WTC11 (cell line): Measurements from ENCODE around the gene MT1M. TPM values are rescaled to one million over a fixed set of nuclear protein-coding genes. Genes with fewer than 3 reads are reported as not detected.
"Not testable (repeated sequence)": the region's sequence is repeated elsewhere in the genome, so short reads cannot be mapped to it uniquely, and the experiment has no call there.

Source experiments
- ATAC-seq: fragments of 200-7000 bp; cut with Tn5 transposase; 2 replicates; pipeline ENCODE4 v1.10.0; 2021; ENCODE audit warnings: mild to moderate bottlenecking, moderate library complexity
- CTCF ChIA-PET: fragments of 300-600 bp; sonication (Branson Sonifier 250); formaldehyde crosslinking; loops from one replicate; lab custom pipeline; 2021; ENCODE audit warnings: antibody characterized with exemption; lab: Charles Lee
- POLR2A ChIA-PET: fragments of 350-600 bp; sonication (Branson Sonifier 250); formaldehyde crosslinking; loops from one replicate; lab custom pipeline; 2021; ENCODE audit warnings: antibody characterized with exemption; lab: Charles Lee
- DNase-seq: peaks from one replicate; pipeline ENCODE4 v3.0.0; 2021; ENCODE audit warnings: low spot score
- H3K27ac Mint-ChIP-seq: 2 replicates; pipeline ENCODE4 v1.8.0; 2021; ENCODE audit warnings: mixed read lengths
- H3K27me3 Mint-ChIP-seq: 2 replicates; pipeline ENCODE4 v1.8.0; 2021; ENCODE audit warnings: low read depth, mild to moderate bottlenecking, moderate library complexity, mixed read lengths
- H3K36me3 Mint-ChIP-seq: 2 replicates; pipeline ENCODE4 v1.8.0; 2021; ENCODE audit warnings: mixed read lengths
- H3K4me1 Mint-ChIP-seq: 2 replicates; pipeline ENCODE4 v1.8.0; 2022; ENCODE audit warnings: mixed read lengths
- H3K4me3 Mint-ChIP-seq: 2 replicates; pipeline ENCODE4 v1.8.0; 2021; ENCODE audit warnings: mild to moderate bottlenecking, moderate library complexity, mixed read lengths
- H3K9me3 Mint-ChIP-seq: 2 replicates; pipeline ENCODE4 v1.8.0; 2021; ENCODE audit warnings: mixed read lengths
- AR ChIP-seq: fragments of 250-450 bp; sonication (Bioruptor Pico); IDR thresholded peaks from 2 replicates; pipeline ENCODE4 v1.9.0; 2021; ENCODE audit warnings: mild to moderate bottlenecking
- CDX4 ChIP-seq: fragments of 250-450 bp; sonication (Bioruptor Pico); IDR thresholded peaks from 2 replicates; pipeline ENCODE4 v1.9.0; 2021; ENCODE audit warnings: moderate library complexity, mild to moderate bottlenecking, inconsistent platforms, borderline replicate concordance
- CREM ChIP-seq: sonication (generic); formaldehyde crosslinking; IDR thresholded peaks from 2 replicates; pipeline ENCODE4 v1.8.1; 2022; ENCODE audit warnings: mild to moderate bottlenecking, missing genetic modification reagents, moderate library complexity
- E2F5 ChIP-seq: sonication (generic); formaldehyde crosslinking; IDR thresholded peaks from 2 replicates; pipeline ENCODE4 v1.8.1; 2022; ENCODE audit warnings: mild to moderate bottlenecking, moderate library complexity, missing genetic modification reagents
- ELF4 ChIP-seq: sonication (generic); formaldehyde crosslinking; IDR thresholded peaks from 2 replicates; pipeline ENCODE4 v1.8.1; 2022; ENCODE audit warnings: low read depth, mild to moderate bottlenecking, moderate library complexity, missing genetic modification reagents
- ESRRA ChIP-seq: sonication (generic); formaldehyde crosslinking; IDR thresholded peaks from 2 replicates; pipeline ENCODE4 v1.8.1; 2022; ENCODE audit warnings: mild to moderate bottlenecking, missing genetic modification reagents, borderline replicate concordance
- ETV6 ChIP-seq: sonication (generic); formaldehyde crosslinking; IDR thresholded peaks from 2 replicates; pipeline ENCODE4 v1.8.1; 2022; ENCODE audit warnings: mild to moderate bottlenecking, missing genetic modification reagents
- FOXK1 ChIP-seq: sonication (generic); formaldehyde crosslinking; IDR thresholded peaks from 2 replicates; pipeline ENCODE4 v1.8.0; 2022; ENCODE audit warnings: mild to moderate bottlenecking, moderate library complexity, missing genetic modification reagents
- IRF1 ChIP-seq: sonication (generic); formaldehyde crosslinking; IDR thresholded peaks from 2 replicates; pipeline ENCODE4 v1.8.0; 2023; ENCODE audit warnings: missing genetic modification reagents
- KAT7 ChIP-seq: sonication (generic); formaldehyde crosslinking; IDR thresholded peaks from 2 replicates; pipeline ENCODE4 v1.8.1; 2023; ENCODE audit warnings: missing genetic modification reagents, mild to moderate bottlenecking, borderline replicate concordance
- MXD4 ChIP-seq: fragments of 250-450 bp; sonication (Bioruptor Pico); IDR thresholded peaks from 2 replicates; pipeline ENCODE4 v1.8.0; 2021; ENCODE audit warnings: mild to moderate bottlenecking, moderate library complexity, borderline replicate concordance
- NFE2L1 ChIP-seq: sonication (generic); formaldehyde crosslinking; IDR thresholded peaks from 2 replicates; pipeline ENCODE4 v1.8.1; 2023; ENCODE audit warnings: missing genetic modification reagents
- PRRX2 ChIP-seq: fragments of 250-450 bp; sonication (Bioruptor Pico); IDR thresholded peaks from 2 replicates; pipeline ENCODE4 v1.8.0; 2021; ENCODE audit warnings: mild to moderate bottlenecking
- RELA ChIP-seq: sonication (generic); formaldehyde crosslinking; IDR thresholded peaks from 2 replicates; pipeline ENCODE4 v1.8.1; 2022; ENCODE audit warnings: missing genetic modification reagents, mild to moderate bottlenecking, borderline replicate concordance
- SMAD4 ChIP-seq: sonication (generic); formaldehyde crosslinking; IDR thresholded peaks from 2 replicates; pipeline ENCODE4 v1.8.0; 2022; ENCODE audit warnings: mild to moderate bottlenecking, missing genetic modification reagents
- TCF7 ChIP-seq: sonication (generic); formaldehyde crosslinking; IDR thresholded peaks from 2 replicates; pipeline ENCODE4 v1.8.0; 2022; ENCODE audit warnings: mild to moderate bottlenecking, low read depth, missing genetic modification reagents, moderate library complexity
- TEAD4 ChIP-seq: sonication (generic); formaldehyde crosslinking; IDR thresholded peaks from 2 replicates; pipeline ENCODE4 v1.8.0; 2022; ENCODE audit warnings: mild to moderate bottlenecking, missing genetic modification reagents
- ZBTB21 ChIP-seq: sonication (generic); formaldehyde crosslinking; IDR thresholded peaks from 2 replicates; pipeline ENCODE4 v1.8.1; 2023; ENCODE audit warnings: mild to moderate bottlenecking, missing genetic modification reagents, borderline replicate concordance
- ZMAT4 ChIP-seq: fragments of 250-450 bp; sonication (Bioruptor Pico); IDR thresholded peaks from 2 replicates; pipeline ENCODE4 v1.9.0; 2021; ENCODE audit warnings: mild to moderate bottlenecking
- ZNF232 ChIP-seq: sonication (generic); formaldehyde crosslinking; IDR thresholded peaks from 2 replicates; pipeline ENCODE4 v1.8.0; 2022; ENCODE audit warnings: mild to moderate bottlenecking, missing genetic modification reagents
- ZNF396 ChIP-seq: fragments of 250-450 bp; sonication (Bioruptor Pico); IDR thresholded peaks from 2 replicates; pipeline ENCODE4 v1.8.0; 2021; ENCODE audit warnings: mild to moderate bottlenecking, moderate library complexity, borderline replicate concordance
- ZNF416 ChIP-seq: fragments of 250-450 bp; sonication (Bioruptor Pico); IDR thresholded peaks from 2 replicates; pipeline ENCODE4 v1.9.0; 2021; ENCODE audit warnings: mild to moderate bottlenecking, inconsistent platforms
- ZNF671 ChIP-seq: fragments of 250-450 bp; sonication (Bioruptor Pico); IDR thresholded peaks from 2 replicates; pipeline ENCODE4 v1.8.0; 2021; ENCODE audit warnings: mild to moderate bottlenecking
- total RNA-seq: library from RNA; stranded (reverse); gene quantifications from 3 replicates; pipeline ENCODE4 v1.2.3, GENCODE V29; 2021

The MT1M gene
- total RNA-seq, 1 experiment from 2014 or later, result 4.7 TPM

GRCh38 chr16:56670620-56670934 lies 38.1 kb downstream of the MT1M start:
- no peaks in the 10 kb centered on the region for H3K36me3 Mint-ChIP-seq
- no peak for ATAC-seq
- ChIA-PET CTCF (interaction anchor here (3.6 kb wide), 1 partner anchor 31 kb away, joined by 24 read pairs; no protein-coding TSS in a partner anchor), POLR2A (interaction anchor here (0.8 to 1.6 kb wide), 3 partner anchors 13 to 59 kb away, joined by 3 to 10 read pairs (median 4); partner anchors contain the start of gene MT1F)
- no peaks in the 10 kb centered on the region for H3K9me3 Mint-ChIP-seq
- H3K27me3 Mint-ChIP-seq, result peaks cover 85% of the 10 kb centered on the region
- no peak for DNase-seq
- peaks cover 58% of the 10 kb centered on the region for H3K4me1 Mint-ChIP-seq
- peak overlapping the region; percentile 74 for H3K4me3 Mint-ChIP-seq
- TF ChIP-seq MXD4 (CRISPR knock-in tag) (no peak), ZMAT4 (CRISPR knock-in tag) (no peak), ZNF396 (CRISPR knock-in tag) (no peak), PRRX2 (CRISPR knock-in tag) (no peak), FOXK1 (CRISPR knock-in tag) (no peak), KAT7 (CRISPR knock-in tag) (no peak), ESRRA (CRISPR knock-in tag) (no peak), CREM (CRISPR knock-in tag) (no peak), ZBTB21 (CRISPR knock-in tag) (no peak), ELF4 (CRISPR knock-in tag) (no peak)
- no peak overlapping the region for H3K27ac Mint-ChIP-seq

- H3K36me3 Mint-ChIP-seq, H3K9me3 Mint-ChIP-seq, DNase-seq, ATAC-seq, H3K4me3 Mint-ChIP-seq, H3K27ac Mint-ChIP-seq: not testable (repeated sequence)
- Mint-ChIP-seq H3K4me1 (peaks cover 62% of the 10 kb centered on the region), H3K27me3 (peaks cover 78% of the 10 kb centered on the region)
- ChIA-PET CTCF (interaction anchor here (0.6 to 3.6 kb wide), 2 partner anchors 30 to 231 kb away, joined by 3 to 24 read pairs; no protein-coding TSS in a partner anchor), POLR2A (interaction anchor here (1.0 to 1.4 kb wide), 2 partner anchors 14 to 31 kb away, joined by 3 to 5 read pairs; partner anchors contain the start of gene MT1F)
These were observed 39.2 kb downstream of the MT1M start for GRCh38 chr16:56671691-56672090.

- peaks cover 73% of the 10 kb centered on the region for H3K27me3 Mint-ChIP-seq
- H3K36me3 Mint-ChIP-seq, H3K27ac Mint-ChIP-seq, DNase-seq, H3K4me3 Mint-ChIP-seq, H3K9me3 Mint-ChIP-seq, ATAC-seq: not testable (repeated sequence)
- H3K4me1 Mint-ChIP-seq, result peaks cover 65% of the 10 kb centered on the region
- ChIA-PET CTCF (interaction anchor here (2.6 kb wide), 1 partner anchor 30 kb away, joined by 46 read pairs; no protein-coding TSS in a partner anchor), POLR2A (interaction anchor here (1.0 to 1.4 kb wide), 3 partner anchors 15 to 47 kb away, joined by 3 to 5 read pairs (median 3); partner anchors contain the start of genes MT1E and MT1F)
These were observed 39.7 kb downstream of the MT1M start for GRCh38 chr16:56672171-56672570.

GRCh38 chr16:56672761-56673536 lies 40.5 kb downstream of the MT1M start:
- Mint-ChIP-seq H3K9me3 (no peaks in the 10 kb centered on the region), H3K27ac (no peak overlapping the region), H3K4me1 (peaks cover 63% of the 10 kb centered on the region), H3K4me3 (no peak overlapping the region), H3K36me3 (no peaks in the 10 kb centered on the region), H3K27me3 (peaks cover 65% of the 10 kb centered on the region)
- DNase-seq, result no peak
- POLR2A ChIA-PET, result interaction anchor here (1.3 kb wide), 1 partner anchor 47 kb away, joined by 3 read pairs; the partner anchor contains the start of gene MT1E
- ATAC-seq, result no peak
- CTCF ChIA-PET, result interaction anchor here (0.8 to 2.6 kb wide), 8 partner anchors 13 to 171 kb away, joined by 3 to 46 read pairs (median 4); partner anchors contain the start of gene MT1F
- no peak for TF ChIP-seq ZNF232
- TF ChIP-seq SMAD4 (CRISPR knock-in tag), result no peak
- TF ChIP-seq E2F5 (CRISPR knock-in tag), result no peak
- no peak for TF ChIP-seq TCF7 (CRISPR knock-in tag)
- no peak for TF ChIP-seq TEAD4 (CRISPR knock-in tag)
- no peak for TF ChIP-seq ZNF671 (CRISPR knock-in tag)
- no peak for TF ChIP-seq IRF1 (CRISPR knock-in tag)
- TF ChIP-seq CDX4, result no peak
- TF ChIP-seq RELA, result no peak
- no peak for TF ChIP-seq KAT7 (CRISPR knock-in tag)
- no peak for TF ChIP-seq ZNF416
- no peak for TF ChIP-seq MXD4 (CRISPR knock-in tag)
- TF ChIP-seq NFE2L1 (CRISPR knock-in tag), result no peak
- no peak for TF ChIP-seq ETV6
- no peak for TF ChIP-seq AR (CRISPR knock-in tag)
- TF ChIP-seq CREM (CRISPR knock-in tag), result no peak
